Ishikawa (cell line): ENCODE measurements around the gene DPH6.

Experiments
- CREB1 ChIP-seq: IDR thresholded peaks from 2 replicates; pipeline ENCODE4 v1.6.1; 2012; ENCODE audit warnings: low read depth
- EGR1 ChIP-seq: IDR thresholded peaks from 2 replicates; pipeline ENCODE4 v1.6.1; 2012
- EP300 ChIP-seq: IDR thresholded peaks from 2 replicates; pipeline ENCODE4 v1.6.1; 2012; ENCODE audit warnings: borderline replicate concordance
- FOXM1 ChIP-seq: IDR thresholded peaks from 2 replicates; pipeline ENCODE4 v1.6.1; 2012; ENCODE audit warnings: low read depth, borderline replicate concordance
- MAX ChIP-seq: IDR thresholded peaks from 2 replicates; pipeline ENCODE4 v1.6.1; 2012
- RAD21 ChIP-seq: IDR thresholded peaks from 2 replicates; pipeline ENCODE4 v1.6.1; 2012; ENCODE audit warnings: low read depth
- REST ChIP-seq: IDR thresholded peaks from 2 replicates; pipeline ENCODE4 v1.6.1; 2012; ENCODE audit warnings: low read depth, mild to moderate bottlenecking
- TAF1 ChIP-seq: IDR thresholded peaks from 2 replicates; pipeline ENCODE4 v1.6.1; 2012; ENCODE audit warnings: low read depth, mild to moderate bottlenecking
- TCF12 ChIP-seq: IDR thresholded peaks from 2 replicates; pipeline ENCODE4 v1.6.1; 2012; ENCODE audit warnings: low read depth
- TEAD4 ChIP-seq: IDR thresholded peaks from 2 replicates; pipeline ENCODE4 v1.6.1; 2012
- USF1 ChIP-seq: IDR thresholded peaks from 2 replicates; pipeline ENCODE4 v1.6.1; 2012
- YY1 ChIP-seq: IDR thresholded peaks from 2 replicates; pipeline ENCODE4 v1.6.1; 2012; ENCODE audit warnings: low read depth

GRCh38 chr15:35530698-35531097, 15.3 kb downstream of the DPH6 start:
- TF ChIP-seq EP300 (no peak), TEAD4 (no peak), YY1 (no peak), TAF1 (no peak), CREB1 (no peak), EGR1 (no peak), MAX (no peak), REST (no peak), RAD21 (no peak), USF1 (no peak), FOXM1 (no peak), TCF12 (no peak)
